Activated T-cell treated with anti-CD3 and anti-CD28 coated beads, Interleukin-2, amount 50 U/mL, for 72 hours (primary cell): ENCODE results near the gene PKP1. TPM values are rescaled to one million over a fixed set of nuclear protein-coding genes. Genes with fewer than 3 reads are reported as not detected.
"Not testable (repeated sequence)": the region's sequence is repeated elsewhere in the genome, so short reads cannot be mapped to it uniquely, and the experiment has no call there.

Experiments
- ATAC-seq, 2 donors: fragments of 150-1000 bp; cut with Tn5 transposase; replicated peaks in 1 of 2; 2 replicates each; pipeline ENCODE4 v1.10.0; 2021; ENCODE audit warnings: moderate library complexity in 2 of 2, mild to moderate bottlenecking in 1 of 2
- DNase-seq, 2 donors: peaks; one replicate each; pipeline ENCODE4 v3.0.0; 2021 to 2022; ENCODE audit warnings: mixed read lengths in 1 of 2
- H3K27ac Mint-ChIP-seq: one replicate; pipeline ENCODE4 v1.8.0; 2022; ENCODE audit warnings: mild to moderate bottlenecking, moderate library complexity, mixed read lengths
- H3K27me3 Mint-ChIP-seq: one replicate; pipeline ENCODE4 v1.8.0; 2022; ENCODE audit warnings: low read depth, mixed read lengths
- H3K36me3 Mint-ChIP-seq, 2 donors: one replicate each; pipeline ENCODE4 v1.8.0; 2022; ENCODE audit warnings: mixed read lengths in 2 of 2, mild to moderate bottlenecking in 1 of 2; ENCODE audit not compliant: insufficient read depth in 2 of 2
- H3K4me1 Mint-ChIP-seq: one replicate; pipeline ENCODE4 v1.8.0; 2022; ENCODE audit warnings: low read depth, mixed read lengths
- H3K4me3 Mint-ChIP-seq, 2 donors: one replicate each; pipeline ENCODE4 v1.8.0; 2022; ENCODE audit warnings: mild to moderate bottlenecking in 2 of 2, mixed read lengths in 2 of 2, moderate library complexity in 2 of 2
- H3K9me3 Mint-ChIP-seq, 2 donors: one replicate each; pipeline ENCODE4 v1.8.0; 2022; ENCODE audit warnings: mixed read lengths in 2 of 2
- total RNA-seq, 2 donors: library from RNA; stranded (reverse); gene quantifications; one replicate each; pipeline ENCODE4 v1.2.3, GENCODE V29; 2022

The PKP1 gene, protein sequence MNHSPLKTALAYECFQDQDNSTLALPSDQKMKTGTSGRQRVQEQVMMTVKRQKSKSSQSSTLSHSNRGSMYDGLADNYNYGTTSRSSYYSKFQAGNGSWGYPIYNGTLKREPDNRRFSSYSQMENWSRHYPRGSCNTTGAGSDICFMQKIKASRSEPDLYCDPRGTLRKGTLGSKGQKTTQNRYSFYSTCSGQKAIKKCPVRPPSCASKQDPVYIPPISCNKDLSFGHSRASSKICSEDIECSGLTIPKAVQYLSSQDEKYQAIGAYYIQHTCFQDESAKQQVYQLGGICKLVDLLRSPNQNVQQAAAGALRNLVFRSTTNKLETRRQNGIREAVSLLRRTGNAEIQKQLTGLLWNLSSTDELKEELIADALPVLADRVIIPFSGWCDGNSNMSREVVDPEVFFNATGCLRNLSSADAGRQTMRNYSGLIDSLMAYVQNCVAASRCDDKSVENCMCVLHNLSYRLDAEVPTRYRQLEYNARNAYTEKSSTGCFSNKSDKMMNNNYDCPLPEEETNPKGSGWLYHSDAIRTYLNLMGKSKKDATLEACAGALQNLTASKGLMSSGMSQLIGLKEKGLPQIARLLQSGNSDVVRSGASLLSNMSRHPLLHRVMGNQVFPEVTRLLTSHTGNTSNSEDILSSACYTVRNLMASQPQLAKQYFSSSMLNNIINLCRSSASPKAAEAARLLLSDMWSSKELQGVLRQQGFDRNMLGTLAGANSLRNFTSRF
- total RNA-seq = not detected

- peaks cover 80% of the 10 kb centered on the region for H3K27me3 Mint-ChIP-seq
- no peaks in the 10 kb centered on the region for H3K4me1 Mint-ChIP-seq
- DNase-seq (peak; percentile 48), ATAC-seq (peak; percentile 84 to 85)
- H3K9me3 Mint-ChIP-seq = no peaks in the 10 kb centered on the region
- peak within 1 kb of the TSS; percentile 65 to 66 for H3K4me3 Mint-ChIP-seq
- H3K36me3 Mint-ChIP-seq = no peaks in the 10 kb centered on the region
- H3K27ac Mint-ChIP-seq = no peak within 1 kb of the TSS
Measured at GRCh38 chr1:201282931-201283829, at the start of gene PKP1. Gene PKP1, plus strand, starts transcription at chr1:201283506. Its CDS starts 197 bp downstream, at chr1:201283703.

GRCh38 chr1:201239646-201240045 lies 43.7 kb upstream of the PKP1 start:
- DNase-seq, H3K27ac Mint-ChIP-seq, H3K4me1 Mint-ChIP-seq, H3K4me3 Mint-ChIP-seq, H3K9me3 Mint-ChIP-seq, H3K36me3 Mint-ChIP-seq, ATAC-seq: not testable (repeated sequence)
- peaks cover 46% of the 10 kb centered on the region for H3K27me3 Mint-ChIP-seq

DNA sequence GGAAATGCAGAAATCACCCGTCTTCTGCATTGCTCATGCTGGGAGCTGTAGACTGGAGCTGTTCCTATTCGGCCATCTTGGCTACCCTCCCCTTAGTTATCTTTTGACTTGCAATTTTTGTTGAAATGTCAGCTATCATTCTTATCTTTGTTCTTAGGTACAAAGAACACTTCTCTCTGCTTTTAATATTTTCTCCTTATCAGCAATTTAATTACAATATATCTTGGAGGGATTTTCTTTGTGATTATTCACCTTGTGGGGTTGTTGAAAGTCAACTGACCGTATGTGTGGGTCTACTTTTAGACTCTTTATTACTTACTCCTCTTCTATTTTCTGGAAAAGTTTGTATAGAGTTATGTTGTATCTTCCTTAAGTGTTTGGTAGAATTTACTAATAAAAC lies 43.1 kb upstream of the PKP1 start:
- no peak overlapping the region for H3K27ac Mint-ChIP-seq
- H3K4me1 Mint-ChIP-seq = no peaks in the 10 kb centered on the region
- no peak for ATAC-seq
- H3K4me3 Mint-ChIP-seq = no peak overlapping the region
- H3K36me3 Mint-ChIP-seq = peaks cover 0 to 1% of the 10 kb centered on the region in 2 donors
- no peak for DNase-seq
- H3K9me3 Mint-ChIP-seq = peaks cover 1% of the 10 kb centered on the region in 2 donors
- peaks cover 51% of the 10 kb centered on the region for H3K27me3 Mint-ChIP-seq

GRCh38 chr1:201241736-201242135 lies 41.6 kb upstream of the PKP1 start:
- Mint-ChIP-seq H3K36me3 (peaks cover 0 to 1% of the 10 kb centered on the region in 2 donors), H3K4me1 (no peaks in the 10 kb centered on the region), H3K27ac (no peak overlapping the region), H3K4me3 (no peak overlapping the region), H3K9me3 (peaks cover 1% of the 10 kb centered on the region in 2 donors), H3K27me3 (peaks cover 55% of the 10 kb centered on the region)
- no peak for ATAC-seq
- no peak for DNase-seq

- ATAC-seq (no peak), DNase-seq (no peak)
- Mint-ChIP-seq H3K4me3 (no peak overlapping the region), H3K36me3 (no peaks in the 10 kb centered on the region), H3K9me3 (no peaks in the 10 kb centered on the region), H3K4me1 (no peaks in the 10 kb centered on the region), H3K27me3 (peaks cover 46% of the 10 kb centered on the region), H3K27ac (no peak overlapping the region)
Measured at GRCh38 chr1:201245082-201245481, 38.2 kb upstream of the PKP1 start.

- no peak for DNase-seq
- H3K27ac Mint-ChIP-seq = no peak overlapping the region
- no peak for ATAC-seq
- H3K4me3 Mint-ChIP-seq = no peak overlapping the region
- H3K4me1 Mint-ChIP-seq = no peaks in the 10 kb centered on the region
- H3K27me3 Mint-ChIP-seq = peaks cover 22% of the 10 kb centered on the region
- H3K36me3 Mint-ChIP-seq = no peaks in the 10 kb centered on the region
- no peaks in the 10 kb centered on the region for H3K9me3 Mint-ChIP-seq
Measured at GRCh38 chr1:201248721-201249559, 34.4 kb upstream of the PKP1 start.

GRCh38 chr1:201250326-201251011 lies 32.8 kb upstream of the PKP1 start:
- no peaks in the 10 kb centered on the region for H3K9me3 Mint-ChIP-seq
- no peak for ATAC-seq
- H3K27me3 Mint-ChIP-seq = peaks cover 6% of the 10 kb centered on the region
- no peaks in the 10 kb centered on the region for H3K4me1 Mint-ChIP-seq
- no peak overlapping the region for H3K4me3 Mint-ChIP-seq
- H3K27ac Mint-ChIP-seq = no peak overlapping the region
- DNase-seq = no peak
- no peaks in the 10 kb centered on the region for H3K36me3 Mint-ChIP-seq

- H3K36me3 Mint-ChIP-seq = no peaks in the 10 kb centered on the region
- DNase-seq (no peak), ATAC-seq (no peak)
- H3K27ac Mint-ChIP-seq = no peak overlapping the region
- no peaks in the 10 kb centered on the region for H3K9me3 Mint-ChIP-seq
- peaks cover 6% of the 10 kb centered on the region for H3K27me3 Mint-ChIP-seq
- no peak overlapping the region for H3K4me3 Mint-ChIP-seq
- no peaks in the 10 kb centered on the region for H3K4me1 Mint-ChIP-seq
Measured at GRCh38 chr1:201251411-201251810, 31.9 kb upstream of the PKP1 start.

DNA sequence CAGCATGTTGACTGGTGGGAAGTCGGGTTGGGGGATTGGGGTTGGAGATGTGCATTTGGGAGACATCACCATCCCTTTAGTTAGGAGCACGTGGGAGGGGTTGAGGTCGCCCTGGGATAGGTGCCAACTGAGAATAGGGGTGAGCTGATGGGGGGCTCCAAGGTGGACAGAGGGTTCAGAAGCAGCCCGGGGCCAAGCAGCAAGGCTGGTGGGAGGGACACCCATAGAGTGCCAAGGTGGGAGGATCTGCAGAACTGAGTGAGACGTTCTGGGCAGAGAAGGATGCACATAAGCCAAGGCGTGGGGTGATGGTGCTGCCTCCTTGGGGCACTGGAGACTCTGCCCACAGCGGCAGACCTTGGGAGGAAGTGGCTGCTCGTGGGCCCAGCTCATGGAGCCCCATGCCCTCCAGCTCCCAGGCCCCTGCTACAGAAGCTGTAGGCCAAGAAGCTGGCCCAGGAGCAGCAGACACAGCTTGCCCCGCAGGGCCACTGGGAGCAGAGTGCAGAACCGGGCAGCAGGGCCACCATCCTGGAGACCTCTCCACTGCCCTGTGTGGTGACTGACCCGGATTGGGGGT lies 31.4 kb upstream of the PKP1 start:
- DNase-seq (no peak), ATAC-seq (no peak)
- H3K4me3 Mint-ChIP-seq = no peak overlapping the region
- no peak overlapping the region for H3K27ac Mint-ChIP-seq
- H3K36me3 Mint-ChIP-seq = no peaks in the 10 kb centered on the region
- H3K27me3 Mint-ChIP-seq = peaks cover 6% of the 10 kb centered on the region
- no peaks in the 10 kb centered on the region for H3K4me1 Mint-ChIP-seq
- no peaks in the 10 kb centered on the region for H3K9me3 Mint-ChIP-seq

- H3K4me1 Mint-ChIP-seq = no peaks in the 10 kb centered on the region
- no peak overlapping the region for H3K4me3 Mint-ChIP-seq
- peaks cover 6% of the 10 kb centered on the region for H3K27me3 Mint-ChIP-seq
- ATAC-seq = no peak
- no peaks in the 10 kb centered on the region for H3K9me3 Mint-ChIP-seq
- H3K27ac Mint-ChIP-seq = no peak overlapping the region
- no peaks in the 10 kb centered on the region for H3K36me3 Mint-ChIP-seq
- DNase-seq = no peak
Measured at GRCh38 chr1:201252944-201253371, 30.3 kb upstream of the PKP1 start.

- DNase-seq (no peak), ATAC-seq (no peak)
- Mint-ChIP-seq H3K9me3 (no peaks in the 10 kb centered on the region), H3K4me1 (no peaks in the 10 kb centered on the region), H3K4me3 (no peak overlapping the region), H3K27me3 (peaks cover 6% of the 10 kb centered on the region), H3K36me3 (no peaks in the 10 kb centered on the region), H3K27ac (no peak overlapping the region)
Measured at GRCh38 chr1:201253411-201253810, 29.9 kb upstream of the PKP1 start.
